Stimulated activated CD8-positive, alpha-beta memory T cell treated with anti-CD3 and anti-CD28 coated beads, Interleukin-4, amount 100 ng/mL, for 1 hour (primary cell): ENCODE data around the gene C5orf46.

ENCODE experiments used
- DNase-seq, 2 donors: peaks; one replicate each; pipeline ENCODE4 v3.0.0-alpha.2; 2020; ENCODE audit warnings: low read depth in 2 of 2, low spot score in 1 of 2

C5orf46 gene

DNA sequence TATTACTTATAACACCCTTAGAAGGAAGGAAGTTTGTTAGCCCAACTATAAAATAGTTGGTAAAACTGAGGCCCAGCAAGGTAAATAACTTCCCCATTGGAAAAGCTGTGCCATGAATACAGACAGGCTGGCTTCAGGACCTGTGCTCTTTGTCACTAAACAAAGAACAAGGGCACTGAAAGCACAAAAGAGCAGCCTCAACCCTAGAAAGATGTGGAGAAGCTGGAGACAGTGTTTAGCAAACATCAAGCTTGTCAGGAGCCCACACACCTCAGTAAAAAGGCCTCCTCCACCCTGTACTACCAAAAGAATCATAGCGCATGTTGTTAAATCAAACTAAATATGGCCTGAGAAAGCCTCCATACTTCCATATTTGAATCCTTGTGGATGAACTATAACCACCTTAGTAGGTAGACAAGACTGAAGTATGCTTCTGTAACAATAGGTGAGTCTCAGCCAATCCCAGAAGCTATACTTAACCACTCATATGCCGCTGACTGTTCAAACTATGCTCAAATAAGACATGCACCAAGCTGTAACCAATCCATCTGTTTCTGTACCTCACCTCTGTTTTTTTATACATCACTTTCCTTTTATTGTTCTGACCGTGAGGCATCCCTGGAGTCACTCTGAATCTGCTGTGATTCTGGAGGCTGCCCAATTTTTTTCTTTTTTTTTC lies 46.2 kb downstream of the C5orf46 start:
- no peak for DNase-seq

- no peak for DNase-seq
Measured at GRCh38 chr5:147858565-147858964, 47.8 kb downstream of the C5orf46 start.

DNA sequence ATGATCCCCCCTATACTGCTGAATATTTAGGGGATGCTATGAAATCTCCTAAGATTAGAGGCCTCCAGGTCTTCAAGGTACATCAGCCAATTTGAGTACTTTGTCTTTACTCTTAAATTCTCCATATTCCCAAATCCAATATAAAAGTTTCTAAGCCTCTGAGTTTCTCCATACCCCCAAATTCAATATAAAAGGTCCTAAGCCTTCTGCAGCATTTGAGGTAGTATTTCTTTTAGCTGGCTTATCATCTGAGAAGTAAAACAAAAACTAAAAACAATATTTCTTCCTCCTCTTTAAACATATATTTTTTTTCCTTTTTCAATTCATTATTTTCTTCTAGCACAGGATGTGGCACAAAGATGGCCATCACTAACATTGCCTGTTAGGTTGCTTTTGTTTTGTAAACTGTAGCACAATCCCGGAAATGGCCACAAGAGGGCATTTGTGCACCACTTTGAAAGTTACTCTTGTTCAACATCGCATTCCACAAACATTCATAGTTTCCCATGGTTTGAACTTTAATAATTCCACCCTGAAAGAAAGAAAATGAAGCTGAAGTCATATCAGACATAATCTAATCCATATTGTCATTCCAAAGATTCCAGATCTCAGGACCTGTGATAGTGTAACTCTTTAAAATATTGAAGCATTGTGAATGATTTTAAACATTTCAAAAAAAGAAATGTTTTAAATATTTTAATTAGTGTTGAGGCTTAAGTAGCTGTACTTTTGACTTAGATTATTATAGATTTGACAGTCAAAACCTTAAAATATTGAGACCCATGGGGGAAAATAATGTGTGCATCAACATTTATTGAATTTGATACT lies 48.8 kb downstream of the C5orf46 start:
- peak; percentile 8 to 16 for DNase-seq

GRCh38 chr5:147856801-147857200 lies 49.5 kb downstream of the C5orf46 start:
- DNase-seq: no peak

GRCh38 chr5:147855774-147856069 lies 50.6 kb downstream of the C5orf46 start:
- DNase-seq: no peak

GRCh38 chr5:147854894-147855773 lies 51.2 kb downstream of the C5orf46 start:
- no peak for DNase-seq

- no peak for DNase-seq
Measured at GRCh38 chr5:147854331-147854730, 52.0 kb downstream of the C5orf46 start.

DNA sequence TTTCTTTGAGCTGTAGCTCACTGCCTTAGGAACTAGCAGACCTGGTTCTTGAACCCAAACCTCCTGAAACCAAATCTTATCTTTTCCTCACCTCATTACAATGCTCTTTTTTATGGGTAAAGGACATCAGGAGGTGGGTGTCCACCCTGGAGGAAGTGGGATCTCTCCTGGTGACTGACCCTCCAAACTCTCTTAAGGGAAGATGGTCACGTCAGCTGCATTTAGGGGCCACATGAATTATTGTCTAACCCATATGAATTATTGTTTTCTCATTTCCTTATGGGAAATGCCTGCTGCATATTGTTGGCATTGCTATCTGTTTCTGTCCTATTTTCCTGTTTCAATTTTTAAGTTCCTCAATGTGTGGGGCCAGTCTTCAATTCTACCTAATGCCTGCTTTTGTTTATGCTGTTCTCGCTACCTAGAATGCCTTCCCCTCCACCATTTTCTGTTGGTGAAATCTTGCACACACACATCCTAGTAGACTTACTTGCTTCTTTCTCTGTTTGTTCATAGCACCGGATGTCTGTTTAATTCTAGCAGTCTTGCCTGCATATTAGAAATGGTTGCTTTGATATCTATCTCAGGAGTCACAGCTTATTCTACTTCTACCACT lies 52.9 kb downstream of the C5orf46 start:
- no peak for DNase-seq

GRCh38 chr5:147852365-147852764 lies 54.0 kb downstream of the C5orf46 start:
- DNase-seq: no peak

DNA sequence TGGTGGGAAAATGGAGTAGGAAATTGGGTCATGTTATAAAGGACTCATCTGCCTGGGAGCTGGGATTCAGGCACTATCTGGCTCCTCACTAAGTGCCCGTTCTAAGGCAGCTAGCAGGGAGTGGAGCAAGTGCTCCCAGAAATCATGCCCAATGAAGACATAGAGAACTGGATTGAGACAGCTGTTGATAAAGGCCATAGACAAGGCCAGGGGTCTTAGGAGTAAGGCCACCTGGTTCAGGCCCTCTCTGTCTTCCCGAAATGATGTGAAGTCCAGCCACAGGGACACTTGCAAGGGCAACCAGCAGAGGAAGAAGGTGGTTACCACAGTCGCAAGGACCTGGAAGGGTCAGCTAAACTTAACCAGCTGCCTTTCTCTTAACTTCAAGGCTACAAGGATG lies 54.8 kb downstream of the C5orf46 start:
- no peak for DNase-seq

DNA sequence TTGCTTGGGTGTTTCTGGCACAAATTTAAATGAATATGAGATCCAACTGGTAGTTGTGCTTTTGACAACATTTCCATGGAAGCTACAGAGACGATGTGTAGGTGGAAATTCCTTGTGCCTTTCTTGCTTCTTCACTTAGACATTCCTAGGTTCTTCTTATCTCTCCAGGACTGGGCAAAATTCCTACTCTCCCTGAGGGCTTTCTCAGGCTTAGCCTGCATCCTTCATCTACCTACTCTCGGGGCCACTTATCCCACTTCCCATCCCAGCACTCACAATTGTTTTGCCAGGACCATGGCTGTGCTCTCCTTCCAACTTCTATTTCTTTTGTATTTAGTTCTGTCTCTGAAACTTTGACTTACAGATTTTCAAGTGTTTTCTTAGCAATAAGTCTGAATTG lies 57.1 kb downstream of the C5orf46 start:
- no peak for DNase-seq

DNA sequence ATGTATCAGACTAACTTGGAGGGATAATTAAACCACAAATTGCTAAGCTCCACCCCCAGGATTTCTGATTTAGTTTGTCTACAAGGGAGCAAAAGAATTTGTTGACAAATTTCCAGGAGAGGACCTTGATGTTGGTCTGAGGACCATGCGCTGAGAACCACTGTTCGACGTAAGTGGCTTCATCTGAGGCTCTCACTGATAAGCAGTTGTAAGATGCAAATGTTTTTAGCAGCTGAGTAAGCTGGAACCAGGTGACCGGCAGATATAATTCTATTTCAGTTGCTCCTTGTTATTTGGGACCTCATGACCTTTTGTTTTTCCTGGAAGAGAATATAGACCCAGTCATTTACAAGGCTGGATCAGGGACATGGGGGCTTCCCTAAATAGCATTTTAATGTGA lies 60.7 kb downstream of the C5orf46 start:
- no peak for DNase-seq

DNA sequence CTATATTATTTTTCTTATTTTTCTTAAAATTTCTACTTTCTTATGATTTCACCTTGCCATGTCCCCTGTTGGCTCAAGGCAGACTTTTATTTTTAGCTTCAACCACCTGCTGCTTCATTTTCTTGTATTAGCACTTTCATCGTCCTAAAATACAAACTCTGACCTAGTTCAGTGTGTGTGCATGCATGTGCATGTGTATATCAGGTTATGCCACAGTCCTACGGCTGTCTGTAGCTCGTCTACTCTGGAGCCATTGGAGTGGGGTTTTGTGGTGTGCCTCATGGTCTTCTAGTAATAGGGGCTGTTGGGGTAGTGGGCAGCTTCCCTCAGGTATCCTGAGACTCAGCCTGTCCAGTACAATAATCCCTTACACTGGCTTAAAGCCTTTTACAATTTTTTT lies 61.5 kb downstream of the C5orf46 start:
- no peak for DNase-seq

GRCh38 chr5:147842869-147843268 lies 63.5 kb downstream of the C5orf46 start:
- DNase-seq: no peak
